Pancreas (tissue), 10 donors: Measurements from ENCODE around the gene AGR2. TPM values are rescaled to one million over a fixed set of nuclear protein-coding genes. Genes with fewer than 3 reads are reported as not detected.

ENCODE experiments used
- ATAC-seq, 4 donors: fragments of 200-7000 bp; cut with Tn5 transposase; one replicate each; pipeline versions ENCODE4 v1.8.0 to v1.9.1; 2020; ENCODE audit warnings: mild to moderate bottlenecking in 4 of 4, moderate library complexity in 4 of 4
- DNase-seq, 6 donors: peaks; one replicate each; pipeline ENCODE4 v3.0.0-alpha.2; 2020
- FAIRE-seq: peaks from 2 replicates; lab custom pipeline; 2012; peaks lifted over from hg19 to GRCh38; lab: Jason Lieb, UNC
- H3K27ac ChIP-seq, 4 donors: fragments of 200-600 bp; sonication (generic); 1 replicate in 3 of 4; 2 replicates in 1 of 4; pipeline versions ENCODE4 v1.5.0 to v1.8.0; 2020
- H3K27me3 ChIP-seq, 4 donors: fragments of 200-600 bp; one replicate each; pipeline ENCODE4 v1.8.0; 2021
- H3K36me3 ChIP-seq, 3 donors: fragments of 200-600 bp; sonication (generic) in 1 of 3; one replicate each; pipeline versions ENCODE4 v1.5.0 to v1.8.0; 2020 to 2021
- H3K4me1 ChIP-seq, 3 donors: fragments of 200-600 bp; one replicate each; pipeline ENCODE4 v1.8.0; 2021
- H3K4me3 ChIP-seq, 4 donors: fragments of 200-600 bp; sonication (generic) in 2 of 4; one replicate each; pipeline versions ENCODE4 v1.5.0 to v1.8.0; 2020 to 2021
- H3K9me3 ChIP-seq, 4 donors: fragments of 200-600 bp; one replicate each; pipeline ENCODE4 v1.8.0; 2021
- CTCF ChIP-seq, 4 donors: fragments of 200-600 bp; sonication (generic) in 3 of 4; IDR thresholded peaks; one replicate each; pipeline versions ENCODE4 v1.5.0 to v1.8.0; 2021; ENCODE audit warnings: antibody characterized with exemption in 4 of 4
- whole genome bisulfite sequencing, 2 donors: extraction: QIAGEN DNeasy Blood & Tissue Kit; methylation state at CpG; one replicate each; pipeline ENCODE4 v1.1.7; 2013; 5-methylcytosine and 5-hydroxymethylcytosine counted together
- intact Hi-C, 3 donors: fragments of 100-400 bp; cut with DNase I; formaldehyde crosslinking; loops; one replicate each; pipeline versions ENCODE4 v1.11.1 to v1.14.2; 2022
- polyA plus RNA-seq, 2 donors: library from polyadenylated mRNA; stranded (reverse); fragments of 200-250 nt; gene quantifications; one replicate each; pipeline ENCODE4 v1.2.3, GENCODE V29; 2013
- total RNA-seq, 6 donors: library from RNA; stranded (reverse); fragmentation: NEBNext Ultra II Directional in 4 of 6; extraction: Animal tissue kit (Norgen Biotek cat#: 25700) in 4 of 6; gene quantifications; one replicate each; pipeline versions ENCODE4 v1.2.1 to v1.2.4, GENCODE V29; 2021 to 2023
- donor health status: healthy with polysubstance abuse.
- donor health status: DM: no; HTN: no; CAD: no; lungs with moderate emphysema.
- donor health status: DM: no; HTN: no; CAD: no.
- donor health status: control.
- donor health status: control.
- donor health status: Bipolar disorder and iron deficiency.
- donor health status: DM: yes; HTN: yes; CAD: no.
- donor health status: DM: no; HTN: no; CAD: no.
- donor health status: DM: no; HTN: no; CAD: no.
- donor health status: DM: yes; HTN: yes; CAD: no.

Gene AGR2
- total and polyA plus RNA-seq, 8 donors: 2.3 to 31.5 (median 11.5) TPM

DNA sequence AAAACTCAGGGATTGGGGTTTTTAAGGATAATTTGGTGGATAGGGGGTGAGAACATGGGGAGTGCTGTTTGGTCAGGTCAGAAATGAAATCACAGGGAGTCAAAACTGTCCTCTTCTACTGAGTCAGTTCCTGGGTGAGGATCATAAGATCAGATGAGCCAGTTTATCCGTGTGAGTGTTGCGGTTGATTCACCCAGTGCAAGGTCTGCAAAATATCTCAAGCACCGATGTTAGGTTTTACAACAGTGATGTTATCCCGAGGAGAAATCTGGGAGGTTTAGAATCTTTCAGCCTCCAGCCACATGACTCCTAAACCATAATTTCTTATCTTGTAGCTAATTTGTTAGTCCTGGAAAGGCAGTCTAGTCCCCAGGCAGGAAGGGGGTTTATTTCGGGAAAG lies 31.7 kb upstream of the AGR2 start:
- intact Hi-C loops: no loop called here
- no peak for FAIRE-seq
- ATAC-seq: no peak
- Histone ChIP-seq H3K9me3 (no peaks in the 10 kb centered on the region), H3K4me1 (no peaks in the 10 kb centered on the region), H3K27me3 (no peaks in the 10 kb centered on the region), H3K4me3 (no peak overlapping the region), H3K36me3 (no peaks in the 10 kb centered on the region), H3K27ac (no peak overlapping the region)
- TF ChIP-seq CTCF (IDR thresholded peaks at IDR 0.05): no peak
- WGBS, 2 donors: 76 to 79% methylated on average over 5 of the region's 5 CpGs
- DNase-seq: no peak

- ATAC-seq (no peak), FAIRE-seq (no peak)
- 83 to 97% methylated on average over 1 of the region's 1 CpG for WGBS, 2 donors
These were observed 28.6 kb upstream of the AGR2 start for GRCh38 chr7:16833373-16833772.

DNA sequence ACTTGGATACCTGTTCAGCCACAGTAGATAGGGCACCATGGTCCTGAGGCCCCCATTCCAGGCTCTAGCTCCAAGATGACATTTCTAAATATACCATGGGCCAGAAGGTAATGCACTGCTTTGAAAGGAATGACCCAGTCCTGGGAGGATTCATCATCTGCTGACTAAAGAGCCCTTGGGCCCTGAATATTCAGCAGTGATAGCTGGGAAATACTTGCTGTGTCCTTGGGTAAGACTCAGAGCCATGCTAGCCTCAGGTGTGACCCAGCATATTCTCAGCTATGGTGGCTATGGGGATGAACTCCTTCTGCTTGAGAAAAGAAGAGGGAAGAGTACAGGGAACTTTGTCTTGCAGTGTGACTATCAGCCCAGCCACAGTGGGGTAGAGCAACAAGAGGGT lies 21.3 kb upstream of the AGR2 start:
- intact Hi-C loops: no loop called here
- Histone ChIP-seq H3K27me3 (no peaks in the 10 kb centered on the region), H3K9me3 (no peaks in the 10 kb centered on the region), H3K4me3 (no peak overlapping the region), H3K4me1 (peaks cover 6 to 16% (median 11%) of the 10 kb centered on the region in 3 donors), H3K36me3 (no peaks in the 10 kb centered on the region), H3K27ac (no peak overlapping the region)
- no peak for TF ChIP-seq CTCF (IDR thresholded peaks at IDR 0.05)
- DNase-seq: no peak
- no peak for ATAC-seq
- FAIRE-seq: no peak

More at GRCh38 chr7:16833373-16833772, 28.6 kb upstream of the AGR2 start:
- Histone ChIP-seq H3K4me1 (no peaks in the 10 kb centered on the region), H3K36me3 (no peaks in the 10 kb centered on the region), H3K9me3 (no peaks in the 10 kb centered on the region), H3K27ac (no peak overlapping the region), H3K4me3 (no peak overlapping the region), H3K27me3 (no peaks in the 10 kb centered on the region)
- intact Hi-C loops: no loop called here
- no peak for DNase-seq
- no peak for TF ChIP-seq CTCF (IDR thresholded peaks at IDR 0.05)

DNA sequence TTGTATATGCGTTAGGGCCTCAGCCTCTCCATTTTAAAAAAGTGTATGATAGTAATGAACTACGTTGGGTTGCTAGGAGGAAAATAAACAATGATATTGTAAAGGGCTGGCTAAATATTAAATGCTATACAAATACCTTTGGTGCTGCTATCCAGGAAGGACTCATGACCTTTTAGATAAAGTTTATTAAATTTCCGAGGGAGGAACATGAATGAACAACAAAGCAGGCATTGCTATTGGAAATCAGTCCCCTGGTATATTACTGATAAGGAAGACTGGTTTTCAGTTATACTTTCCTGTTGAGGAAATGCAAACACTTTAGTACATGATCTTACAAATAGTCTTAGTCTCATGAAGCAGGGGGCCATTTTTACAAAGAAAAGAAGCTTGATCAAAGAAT lies 17.2 kb upstream of the AGR2 start:
- WGBS, 2 donors: 11 to 14% methylated on average over 3 of the region's 3 CpGs
- DNase-seq (no peak), ATAC-seq (peak; percentile 64 to 85 (median 78)), FAIRE-seq (peak; percentile 41)
- H3K36me3 ChIP-seq: no peaks in the 10 kb centered on the region
- H3K4me3 ChIP-seq: no peak overlapping the region
- H3K27me3 ChIP-seq: no peaks in the 10 kb centered on the region
- peaks cover 6 to 16% (median 11%) of the 10 kb centered on the region in 3 donors for H3K4me1 ChIP-seq
- TF ChIP-seq CTCF (IDR thresholded peaks at IDR 0.05): no peak
- intact Hi-C loops: no loop called here
- H3K27ac ChIP-seq: peak overlapping the region in 2 of 4 donors; percentile 31 to 52
- H3K9me3 ChIP-seq: no peaks in the 10 kb centered on the region

DNA sequence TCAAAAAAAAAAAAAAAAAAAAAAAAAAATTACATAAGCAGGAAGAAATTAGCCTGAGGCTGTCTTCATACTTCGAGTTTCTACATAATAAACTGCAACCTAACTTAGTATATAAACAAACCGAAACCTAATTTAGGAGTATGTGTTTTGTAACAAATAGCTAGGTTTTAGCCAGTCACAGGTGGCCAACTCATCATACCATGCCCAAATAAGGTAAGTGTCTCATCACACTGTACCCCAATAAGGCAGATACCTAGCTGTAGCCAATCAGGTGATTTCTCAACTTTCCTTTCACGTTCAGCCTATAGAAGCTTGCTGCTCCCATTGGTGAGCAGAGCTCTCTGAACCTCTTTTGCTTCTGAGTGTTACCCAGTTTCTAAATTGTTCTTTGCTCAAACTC lies 13.9 kb upstream of the AGR2 start:
- no peak overlapping the region for H3K4me3 ChIP-seq
- 91 to 95% methylated on average over 3 of the region's 3 CpGs for WGBS, 2 donors
- H3K4me1 ChIP-seq: peaks cover 6 to 16% (median 11%) of the 10 kb centered on the region in 3 donors
- H3K27ac ChIP-seq: no peak overlapping the region
- H3K36me3 ChIP-seq: no peaks in the 10 kb centered on the region
- H3K27me3 ChIP-seq: no peaks in the 10 kb centered on the region
- DNase-seq (no peak), ATAC-seq (no peak), FAIRE-seq (no peak)
- no peak for TF ChIP-seq CTCF (IDR thresholded peaks at IDR 0.05)
- no peaks in the 10 kb centered on the region for H3K9me3 ChIP-seq
- intact Hi-C loops: no loop called here
